ENCODE results near the gene CFAP20.

DNA sequence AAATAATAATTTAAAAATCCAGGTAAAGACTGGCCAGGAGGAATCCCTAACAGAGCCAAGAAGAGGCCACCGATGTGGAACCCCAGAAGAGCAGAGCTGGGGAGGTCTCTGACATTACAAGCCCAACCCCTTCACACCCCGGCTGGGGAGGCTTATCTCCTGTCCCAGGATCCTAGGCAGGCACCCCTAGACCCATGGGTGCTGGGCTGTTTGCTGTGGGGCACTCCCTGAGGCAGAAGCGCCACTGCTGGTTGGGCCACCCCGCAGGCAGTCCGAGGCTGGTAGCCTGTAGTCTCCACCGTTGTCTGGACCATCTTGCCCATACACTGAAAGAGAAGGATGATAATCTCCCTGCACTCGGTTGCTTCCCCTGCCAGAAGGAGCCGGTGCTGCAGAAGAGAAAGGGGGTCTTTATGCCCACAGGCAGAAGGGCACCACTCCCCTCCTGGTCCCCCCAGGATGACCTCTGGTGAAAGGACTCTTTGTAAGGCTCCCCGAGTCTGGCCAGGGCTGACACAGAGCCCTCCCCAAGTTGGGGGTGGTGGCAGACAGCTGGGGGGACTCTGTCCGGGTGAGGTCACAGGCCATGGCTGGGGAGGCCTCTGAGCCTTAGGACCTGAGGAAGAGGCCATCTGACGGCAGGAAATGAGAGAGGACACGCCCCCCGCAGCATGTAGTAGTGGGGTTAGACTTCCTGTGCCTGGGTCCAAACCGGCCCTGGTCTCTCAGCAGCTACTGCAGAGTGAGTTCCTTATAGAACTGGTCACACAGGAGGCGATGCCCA lies 34.2 kb downstream of the CFAP20 start:
- TF ChIP-seq, protein P1, sequence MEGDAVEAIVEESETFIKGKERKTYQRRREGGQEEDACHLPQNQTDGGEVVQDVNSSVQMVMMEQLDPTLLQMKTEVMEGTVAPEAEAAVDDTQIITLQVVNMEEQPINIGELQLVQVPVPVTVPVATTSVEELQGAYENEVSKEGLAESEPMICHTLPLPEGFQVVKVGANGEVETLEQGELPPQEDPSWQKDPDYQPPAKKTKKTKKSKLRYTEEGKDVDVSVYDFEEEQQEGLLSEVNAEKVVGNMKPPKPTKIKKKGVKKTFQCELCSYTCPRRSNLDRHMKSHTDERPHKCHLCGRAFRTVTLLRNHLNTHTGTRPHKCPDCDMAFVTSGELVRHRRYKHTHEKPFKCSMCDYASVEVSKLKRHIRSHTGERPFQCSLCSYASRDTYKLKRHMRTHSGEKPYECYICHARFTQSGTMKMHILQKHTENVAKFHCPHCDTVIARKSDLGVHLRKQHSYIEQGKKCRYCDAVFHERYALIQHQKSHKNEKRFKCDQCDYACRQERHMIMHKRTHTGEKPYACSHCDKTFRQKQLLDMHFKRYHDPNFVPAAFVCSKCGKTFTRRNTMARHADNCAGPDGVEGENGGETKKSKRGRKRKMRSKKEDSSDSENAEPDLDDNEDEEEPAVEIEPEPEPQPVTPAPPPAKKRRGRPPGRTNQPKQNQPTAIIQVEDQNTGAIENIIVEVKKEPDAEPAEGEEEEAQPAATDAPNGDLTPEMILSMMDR (IDR thresholded peaks at IDR 0.05): no peak
- TF ChIP-seq POLR2A (IDR thresholded peaks at IDR 0.05): no peak
